Retinal pigment epithelial cell (primary cell): Measurements from ENCODE around the gene HMGXB4.

Source experiments
- DNase-seq: peaks from one replicate; pipeline ENCODE4 v3.0.0-alpha.2; 2010; ENCODE audit warnings: low read depth
- H3K4me3 ChIP-seq: 2 replicates; pipeline ENCODE4 v1.5.1; 2011; ENCODE audit warnings: mild to moderate bottlenecking, low read length, control low read depth, moderate library complexity
- TF ChIP-seq, protein P1 (sequence below): conservative IDR thresholded peaks from 2 replicates; pipeline ENCODE4 v1.5.1; 2011; ENCODE audit warnings: low read depth, low read length, control low read depth, inconsistent platforms

HMGXB4 gene

DNA sequence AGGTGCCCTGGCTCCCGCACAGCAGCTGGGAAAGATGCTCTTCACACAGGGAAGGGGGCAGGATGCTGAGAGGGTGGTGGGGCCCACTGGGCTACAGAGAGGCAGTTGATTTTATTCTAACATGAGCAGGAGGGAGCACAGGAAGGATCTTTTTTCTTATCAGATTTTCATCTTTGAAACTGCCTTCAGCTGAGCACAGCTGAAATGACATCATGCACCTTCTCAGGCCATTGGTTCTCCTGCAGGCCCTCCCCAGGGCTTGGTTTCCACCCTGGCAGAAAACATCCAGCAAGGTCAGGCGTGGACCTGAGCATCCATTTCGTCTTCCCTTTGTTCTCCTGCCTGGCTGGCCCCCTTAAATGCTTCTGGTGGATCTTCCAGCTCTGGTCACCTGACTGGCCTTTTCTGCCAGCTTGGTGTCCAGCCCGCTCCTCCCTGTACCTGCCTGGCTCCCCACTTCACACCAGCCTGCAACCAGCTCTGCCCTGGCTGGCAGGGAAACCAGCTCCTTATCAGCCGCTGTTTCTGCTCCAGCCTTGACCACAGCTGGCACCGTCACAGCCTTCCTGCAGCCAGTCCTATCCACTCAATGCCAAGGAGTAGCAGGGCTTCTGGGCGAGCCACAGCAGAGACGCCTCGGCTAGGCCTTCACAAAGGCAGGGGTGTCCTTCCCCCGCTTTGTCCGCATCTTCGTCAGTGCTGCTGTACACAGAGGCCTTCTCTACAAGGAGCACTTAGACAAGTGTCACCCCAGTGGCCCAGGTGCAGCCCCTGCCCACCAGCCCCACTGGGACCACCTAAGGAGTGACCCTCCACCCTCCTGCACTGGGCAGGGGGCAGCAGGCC lies 78.9 kb downstream of the HMGXB4 start:
- DNase-seq: no peak
- H3K4me3 ChIP-seq: no peak overlapping the region
- TF ChIP-seq, protein P1, sequence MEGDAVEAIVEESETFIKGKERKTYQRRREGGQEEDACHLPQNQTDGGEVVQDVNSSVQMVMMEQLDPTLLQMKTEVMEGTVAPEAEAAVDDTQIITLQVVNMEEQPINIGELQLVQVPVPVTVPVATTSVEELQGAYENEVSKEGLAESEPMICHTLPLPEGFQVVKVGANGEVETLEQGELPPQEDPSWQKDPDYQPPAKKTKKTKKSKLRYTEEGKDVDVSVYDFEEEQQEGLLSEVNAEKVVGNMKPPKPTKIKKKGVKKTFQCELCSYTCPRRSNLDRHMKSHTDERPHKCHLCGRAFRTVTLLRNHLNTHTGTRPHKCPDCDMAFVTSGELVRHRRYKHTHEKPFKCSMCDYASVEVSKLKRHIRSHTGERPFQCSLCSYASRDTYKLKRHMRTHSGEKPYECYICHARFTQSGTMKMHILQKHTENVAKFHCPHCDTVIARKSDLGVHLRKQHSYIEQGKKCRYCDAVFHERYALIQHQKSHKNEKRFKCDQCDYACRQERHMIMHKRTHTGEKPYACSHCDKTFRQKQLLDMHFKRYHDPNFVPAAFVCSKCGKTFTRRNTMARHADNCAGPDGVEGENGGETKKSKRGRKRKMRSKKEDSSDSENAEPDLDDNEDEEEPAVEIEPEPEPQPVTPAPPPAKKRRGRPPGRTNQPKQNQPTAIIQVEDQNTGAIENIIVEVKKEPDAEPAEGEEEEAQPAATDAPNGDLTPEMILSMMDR: no peak

DNA sequence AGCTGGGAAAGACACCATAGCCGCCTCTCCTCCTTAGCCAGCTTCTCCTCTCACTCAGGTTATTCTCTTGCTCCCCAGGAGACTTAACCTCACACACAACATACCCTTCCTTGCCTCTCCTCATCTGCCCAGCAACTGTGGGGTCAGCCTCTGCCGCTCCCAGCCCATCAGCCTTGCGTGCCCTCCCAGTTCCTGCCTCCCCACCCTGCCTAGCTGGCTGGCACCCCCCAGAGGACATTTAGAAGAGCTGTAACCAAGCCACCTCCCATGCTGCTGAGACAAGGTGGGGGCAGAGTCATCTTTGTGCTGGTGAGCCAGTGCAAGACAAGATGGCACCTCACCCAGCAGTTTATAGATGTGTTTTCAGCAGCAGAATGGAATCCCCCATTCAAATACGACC lies 80.6 kb downstream of the HMGXB4 start:
- H3K4me3 ChIP-seq: no peak overlapping the region
- DNase-seq: no peak
- TF ChIP-seq, protein P1: peak; percentile 7

GRCh38 chr22:35341090-35341874 lies 84.0 kb downstream of the HMGXB4 start:
- no peak overlapping the region for H3K4me3 ChIP-seq
- TF ChIP-seq, protein P1: no peak

GRCh38 chr22:35342390-35342789 lies 85.1 kb downstream of the HMGXB4 start:
- H3K4me3 ChIP-seq: no peak overlapping the region

More at GRCh38 chr22:35341090-35341874, 84.0 kb downstream of the HMGXB4 start:
- DNase-seq: no peak

DNA sequence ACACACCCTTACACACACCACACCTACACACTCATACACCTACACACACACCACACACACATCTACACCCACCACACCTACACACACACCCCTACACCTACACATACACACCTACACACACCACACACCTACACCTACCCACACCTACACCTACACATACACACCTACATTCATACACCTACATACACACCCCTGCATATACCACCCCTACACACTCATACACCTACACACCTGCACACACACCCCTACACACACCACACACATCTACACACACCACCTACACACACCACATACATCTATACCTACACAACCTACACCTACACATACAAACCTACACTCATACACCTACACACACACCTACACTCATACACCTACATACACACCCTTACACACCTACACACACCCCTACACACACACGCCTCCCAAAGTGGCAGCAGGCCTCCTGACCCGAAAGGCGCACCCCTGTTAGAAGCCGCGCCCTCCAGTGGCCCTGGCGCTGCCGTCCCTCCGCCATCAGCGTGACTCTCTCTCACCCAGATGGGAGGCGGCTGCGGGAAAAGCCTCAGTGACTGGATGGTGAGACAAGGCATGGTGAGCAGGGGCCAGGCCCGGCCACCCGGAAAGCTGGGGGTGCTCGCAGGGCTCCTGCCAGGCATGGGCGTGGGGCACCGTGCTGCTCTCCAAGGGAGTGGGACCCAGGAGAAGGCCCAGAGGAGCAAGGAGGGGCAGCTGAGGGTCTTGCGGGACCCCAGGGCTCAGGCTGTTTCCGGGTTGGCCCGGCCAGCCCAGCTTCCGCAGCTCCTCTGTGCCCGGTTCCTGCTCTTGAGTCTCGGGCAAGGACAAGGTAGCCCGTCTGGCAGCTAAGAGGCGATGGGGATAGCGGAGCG lies 86.6 kb downstream of the HMGXB4 start:
- DNase-seq: no peak
- TF ChIP-seq, protein P1: no peak
- no peak overlapping the region for H3K4me3 ChIP-seq

More at GRCh38 chr22:35342390-35342789, 85.1 kb downstream of the HMGXB4 start:
- TF ChIP-seq, protein P1: no peak
- DNase-seq: no peak

GRCh38 chr22:35344956-35345690 lies 87.8 kb downstream of the HMGXB4 start:
- no peak overlapping the region for H3K4me3 ChIP-seq
- TF ChIP-seq, protein P1: no peak
- no peak for DNase-seq
